ENCODE data around the gene MGST1. TPM values are rescaled to one million over a fixed set of nuclear protein-coding genes. Genes with fewer than 3 reads are reported as not detected.

The MGST1 gene
- total RNA-seq, 4 donors from 2014 or later = 4.6 to 85.6 (median 22.8) TPM

- DNase-seq = no peak
- H3K27ac ChIP-seq = no peak overlapping the region
- intact Hi-C loops (cut with DNase I; ENCODE audit: low total_unique reads) = no loop called here
- no peaks in the 10 kb centered on the region for H3K27me3 ChIP-seq
- no peaks in the 10 kb centered on the region for H3K9me3 ChIP-seq
- TF ChIP-seq POLR2A (IDR thresholded peaks at IDR 0.05) = no peak
- TF ChIP-seq CTCF (IDR thresholded peaks at IDR 0.05) = no peak
- H3K36me3 ChIP-seq = no peaks in the 10 kb centered on the region
- H3K4me1 ChIP-seq = no peaks in the 10 kb centered on the region
- H3K4me3 ChIP-seq = no peak overlapping the region
Observed at GRCh38 chr12:16324772-16325171, 22.7 kb upstream of the MGST1 start.

GRCh38 chr12:16325426-16325825 lies 22.0 kb upstream of the MGST1 start:
- Histone ChIP-seq H3K4me3 (no peak overlapping the region), H3K27me3 (no peaks in the 10 kb centered on the region), H3K4me1 (no peaks in the 10 kb centered on the region), H3K27ac (no peak overlapping the region), H3K36me3 (no peaks in the 10 kb centered on the region), H3K9me3 (no peaks in the 10 kb centered on the region)
- intact Hi-C loops (cut with DNase I; ENCODE audit: low total_unique reads) = no loop called here
- no peak for DNase-seq
- no peak for TF ChIP-seq CTCF (IDR thresholded peaks at IDR 0.05)
- TF ChIP-seq POLR2A (IDR thresholded peaks at IDR 0.05) = no peak

- H3K36me3 ChIP-seq = no peaks in the 10 kb centered on the region
- no peak for DNase-seq
- no peaks in the 10 kb centered on the region for H3K4me1 ChIP-seq
- no peak overlapping the region for H3K4me3 ChIP-seq
- intact Hi-C loops (cut with DNase I; ENCODE audit: low total_unique reads) = no loop called here
- H3K9me3 ChIP-seq = no peaks in the 10 kb centered on the region
- TF ChIP-seq POLR2A (IDR thresholded peaks at IDR 0.05) (no peak), CTCF (IDR thresholded peaks at IDR 0.05) (no peak)
- no peaks in the 10 kb centered on the region for H3K27me3 ChIP-seq
- no peak overlapping the region for H3K27ac ChIP-seq
Observed at GRCh38 chr12:16327963-16328362, 19.5 kb upstream of the MGST1 start.

- no peak overlapping the region for H3K4me3 ChIP-seq
- no peak for TF ChIP-seq CTCF (IDR thresholded peaks at IDR 0.05)
- no peak for TF ChIP-seq POLR2A (IDR thresholded peaks at IDR 0.05)
- no peaks in the 10 kb centered on the region for H3K27me3 ChIP-seq
- DNase-seq = no peak
- H3K36me3 ChIP-seq = no peaks in the 10 kb centered on the region
- intact Hi-C loops (cut with DNase I; ENCODE audit: low total_unique reads) = no loop called here
- no peaks in the 10 kb centered on the region for H3K9me3 ChIP-seq
- H3K4me1 ChIP-seq = no peaks in the 10 kb centered on the region
- no peak overlapping the region for H3K27ac ChIP-seq
Observed at GRCh38 chr12:16329594-16329993, 17.9 kb upstream of the MGST1 start.

GRCh38 chr12:16330560-16330959 lies 16.9 kb upstream of the MGST1 start:
- H3K36me3 ChIP-seq = no peaks in the 10 kb centered on the region
- DNase-seq = no peak
- no peak overlapping the region for H3K4me3 ChIP-seq
- H3K27me3 ChIP-seq = no peaks in the 10 kb centered on the region
- H3K9me3 ChIP-seq = no peaks in the 10 kb centered on the region
- no peak for TF ChIP-seq CTCF (IDR thresholded peaks at IDR 0.05)
- no peak for TF ChIP-seq POLR2A (IDR thresholded peaks at IDR 0.05)
- intact Hi-C loops (cut with DNase I; ENCODE audit: low total_unique reads) = no loop called here
- no peaks in the 10 kb centered on the region for H3K4me1 ChIP-seq
- H3K27ac ChIP-seq = no peak overlapping the region
